ENCODE data around the gene TEX44. TPM values are rescaled to one million over a fixed set of nuclear protein-coding genes. Genes with fewer than 3 reads are reported as not detected.

TEX44 gene
- total and polyA plus RNA-seq, 2 of the 13 experiments (the other 11 are each of a cell fraction or from before 2014, with no cell fraction given) = not detected

DNA sequence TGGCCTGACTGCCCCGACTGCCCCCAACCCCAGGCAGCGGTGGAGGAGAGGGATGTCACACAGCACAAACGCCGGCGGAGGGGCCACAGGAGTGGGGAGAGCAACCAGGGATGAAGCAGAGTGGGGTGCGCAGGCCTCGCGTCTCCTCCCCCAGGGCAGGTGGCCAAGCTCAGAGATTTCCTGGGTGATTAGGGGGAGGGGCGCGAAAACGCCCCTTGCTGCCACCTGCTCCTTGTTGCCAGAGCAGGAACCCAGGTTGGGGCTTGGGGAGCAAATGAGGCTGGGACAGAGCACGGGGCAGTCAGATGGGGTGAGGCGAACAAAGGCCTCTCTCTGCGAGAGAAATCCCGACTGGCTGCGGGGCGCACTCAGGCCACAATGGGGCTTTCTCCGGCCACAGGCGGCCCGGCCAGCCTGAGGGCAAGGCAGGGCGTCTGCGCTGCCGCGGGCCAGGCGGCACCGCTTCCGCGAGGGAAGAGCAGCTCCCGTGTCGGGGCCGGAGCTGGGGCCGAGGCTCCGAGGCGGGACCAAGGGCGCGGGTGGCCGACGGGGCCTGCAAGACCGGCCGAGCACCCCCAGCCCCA lies 11.5 kb downstream of the TEX44 start (continued):
- TF ChIP-seq PRDM10 (CRISPR knock-in tag; IDR thresholded peaks at IDR 0.05; ENCODE audit: low read depth) (0 out of 2 replicates have a peak, but pooled peaks have one; percentile 19), ZNF781 (CRISPR knock-in tag; IDR thresholded peaks at IDR 0.05; ENCODE audit: borderline replicate concordance, not compliant biosample characterization) (no peak), ZNF143 (CRISPR knock-in tag; IDR thresholded peaks at IDR 0.05) (peak; percentile 60), ZNF770 (CRISPR knock-in tag; IDR thresholded peaks at IDR 0.05) (no peak), GABPA (IDR thresholded peaks at IDR 0.05; ENCODE audit: low read depth, low read length) (no peak), GABPA (CRISPR knock-in tag; IDR thresholded peaks at IDR 0.05; ENCODE audit: low read depth) (no peak), ZNF670 (CRISPR knock-in tag; IDR thresholded peaks at IDR 0.05; ENCODE audit: borderline replicate concordance) (no peak), ZBTB10 (CRISPR knock-in tag; IDR thresholded peaks at IDR 0.05; ENCODE audit: borderline replicate concordance) (no peak; the same call in 1 of the 2 replicates)
- TF ChIP-seq, protein P1, sequence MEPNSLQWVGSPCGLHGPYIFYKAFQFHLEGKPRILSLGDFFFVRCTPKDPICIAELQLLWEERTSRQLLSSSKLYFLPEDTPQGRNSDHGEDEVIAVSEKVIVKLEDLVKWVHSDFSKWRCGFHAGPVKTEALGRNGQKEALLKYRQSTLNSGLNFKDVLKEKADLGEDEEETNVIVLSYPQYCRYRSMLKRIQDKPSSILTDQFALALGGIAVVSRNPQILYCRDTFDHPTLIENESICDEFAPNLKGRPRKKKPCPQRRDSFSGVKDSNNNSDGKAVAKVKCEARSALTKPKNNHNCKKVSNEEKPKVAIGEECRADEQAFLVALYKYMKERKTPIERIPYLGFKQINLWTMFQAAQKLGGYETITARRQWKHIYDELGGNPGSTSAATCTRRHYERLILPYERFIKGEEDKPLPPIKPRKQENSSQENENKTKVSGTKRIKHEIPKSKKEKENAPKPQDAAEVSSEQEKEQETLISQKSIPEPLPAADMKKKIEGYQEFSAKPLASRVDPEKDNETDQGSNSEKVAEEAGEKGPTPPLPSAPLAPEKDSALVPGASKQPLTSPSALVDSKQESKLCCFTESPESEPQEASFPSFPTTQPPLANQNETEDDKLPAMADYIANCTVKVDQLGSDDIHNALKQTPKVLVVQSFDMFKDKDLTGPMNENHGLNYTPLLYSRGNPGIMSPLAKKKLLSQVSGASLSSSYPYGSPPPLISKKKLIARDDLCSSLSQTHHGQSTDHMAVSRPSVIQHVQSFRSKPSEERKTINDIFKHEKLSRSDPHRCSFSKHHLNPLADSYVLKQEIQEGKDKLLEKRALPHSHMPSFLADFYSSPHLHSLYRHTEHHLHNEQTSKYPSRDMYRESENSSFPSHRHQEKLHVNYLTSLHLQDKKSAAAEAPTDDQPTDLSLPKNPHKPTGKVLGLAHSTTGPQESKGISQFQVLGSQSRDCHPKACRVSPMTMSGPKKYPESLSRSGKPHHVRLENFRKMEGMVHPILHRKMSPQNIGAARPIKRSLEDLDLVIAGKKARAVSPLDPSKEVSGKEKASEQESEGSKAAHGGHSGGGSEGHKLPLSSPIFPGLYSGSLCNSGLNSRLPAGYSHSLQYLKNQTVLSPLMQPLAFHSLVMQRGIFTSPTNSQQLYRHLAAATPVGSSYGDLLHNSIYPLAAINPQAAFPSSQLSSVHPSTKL (CRISPR knock-in tag; IDR thresholded peaks at IDR 0.05) = no peak
- TF ChIP-seq, protein P2, sequence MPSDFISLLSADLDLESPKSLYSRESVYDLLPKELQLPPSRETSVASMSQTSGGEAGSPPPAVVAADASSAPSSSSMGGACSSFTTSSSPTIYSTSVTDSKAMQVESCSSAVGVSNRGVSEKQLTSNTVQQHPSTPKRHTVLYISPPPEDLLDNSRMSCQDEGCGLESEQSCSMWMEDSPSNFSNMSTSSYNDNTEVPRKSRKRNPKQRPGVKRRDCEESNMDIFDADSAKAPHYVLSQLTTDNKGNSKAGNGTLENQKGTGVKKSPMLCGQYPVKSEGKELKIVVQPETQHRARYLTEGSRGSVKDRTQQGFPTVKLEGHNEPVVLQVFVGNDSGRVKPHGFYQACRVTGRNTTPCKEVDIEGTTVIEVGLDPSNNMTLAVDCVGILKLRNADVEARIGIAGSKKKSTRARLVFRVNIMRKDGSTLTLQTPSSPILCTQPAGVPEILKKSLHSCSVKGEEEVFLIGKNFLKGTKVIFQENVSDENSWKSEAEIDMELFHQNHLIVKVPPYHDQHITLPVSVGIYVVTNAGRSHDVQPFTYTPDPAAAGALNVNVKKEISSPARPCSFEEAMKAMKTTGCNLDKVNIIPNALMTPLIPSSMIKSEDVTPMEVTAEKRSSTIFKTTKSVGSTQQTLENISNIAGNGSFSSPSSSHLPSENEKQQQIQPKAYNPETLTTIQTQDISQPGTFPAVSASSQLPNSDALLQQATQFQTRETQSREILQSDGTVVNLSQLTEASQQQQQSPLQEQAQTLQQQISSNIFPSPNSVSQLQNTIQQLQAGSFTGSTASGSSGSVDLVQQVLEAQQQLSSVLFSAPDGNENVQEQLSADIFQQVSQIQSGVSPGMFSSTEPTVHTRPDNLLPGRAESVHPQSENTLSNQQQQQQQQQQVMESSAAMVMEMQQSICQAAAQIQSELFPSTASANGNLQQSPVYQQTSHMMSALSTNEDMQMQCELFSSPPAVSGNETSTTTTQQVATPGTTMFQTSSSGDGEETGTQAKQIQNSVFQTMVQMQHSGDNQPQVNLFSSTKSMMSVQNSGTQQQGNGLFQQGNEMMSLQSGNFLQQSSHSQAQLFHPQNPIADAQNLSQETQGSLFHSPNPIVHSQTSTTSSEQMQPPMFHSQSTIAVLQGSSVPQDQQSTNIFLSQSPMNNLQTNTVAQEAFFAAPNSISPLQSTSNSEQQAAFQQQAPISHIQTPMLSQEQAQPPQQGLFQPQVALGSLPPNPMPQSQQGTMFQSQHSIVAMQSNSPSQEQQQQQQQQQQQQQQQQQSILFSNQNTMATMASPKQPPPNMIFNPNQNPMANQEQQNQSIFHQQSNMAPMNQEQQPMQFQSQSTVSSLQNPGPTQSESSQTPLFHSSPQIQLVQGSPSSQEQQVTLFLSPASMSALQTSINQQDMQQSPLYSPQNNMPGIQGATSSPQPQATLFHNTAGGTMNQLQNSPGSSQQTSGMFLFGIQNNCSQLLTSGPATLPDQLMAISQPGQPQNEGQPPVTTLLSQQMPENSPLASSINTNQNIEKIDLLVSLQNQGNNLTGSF (CRISPR knock-in tag; IDR thresholded peaks at IDR 0.05) = 0 out of 2 replicates have a peak, but pooled peaks have one; percentile 72
